ENCODE measurements around the gene RIN1.

GRCh38 chr11:66321606-66322005, 14.6 kb downstream of the RIN1 start:
- TF ChIP-seq EZH2 (IDR thresholded peaks at IDR 0.05; ENCODE audit: borderline replicate concordance, insufficient read depth, low read depth, low read length, poor library complexity, severe bottlenecking): no peak
- TF ChIP-seq, protein P1, sequence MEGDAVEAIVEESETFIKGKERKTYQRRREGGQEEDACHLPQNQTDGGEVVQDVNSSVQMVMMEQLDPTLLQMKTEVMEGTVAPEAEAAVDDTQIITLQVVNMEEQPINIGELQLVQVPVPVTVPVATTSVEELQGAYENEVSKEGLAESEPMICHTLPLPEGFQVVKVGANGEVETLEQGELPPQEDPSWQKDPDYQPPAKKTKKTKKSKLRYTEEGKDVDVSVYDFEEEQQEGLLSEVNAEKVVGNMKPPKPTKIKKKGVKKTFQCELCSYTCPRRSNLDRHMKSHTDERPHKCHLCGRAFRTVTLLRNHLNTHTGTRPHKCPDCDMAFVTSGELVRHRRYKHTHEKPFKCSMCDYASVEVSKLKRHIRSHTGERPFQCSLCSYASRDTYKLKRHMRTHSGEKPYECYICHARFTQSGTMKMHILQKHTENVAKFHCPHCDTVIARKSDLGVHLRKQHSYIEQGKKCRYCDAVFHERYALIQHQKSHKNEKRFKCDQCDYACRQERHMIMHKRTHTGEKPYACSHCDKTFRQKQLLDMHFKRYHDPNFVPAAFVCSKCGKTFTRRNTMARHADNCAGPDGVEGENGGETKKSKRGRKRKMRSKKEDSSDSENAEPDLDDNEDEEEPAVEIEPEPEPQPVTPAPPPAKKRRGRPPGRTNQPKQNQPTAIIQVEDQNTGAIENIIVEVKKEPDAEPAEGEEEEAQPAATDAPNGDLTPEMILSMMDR (IDR thresholded peaks at IDR 0.05): no peak
